Metanephros (tissue), 1 donor: ENCODE measurements around the gene BCAR3. TPM values are rescaled to one million over a fixed set of nuclear protein-coding genes. Genes with fewer than 3 reads are reported as not detected.

Experiments
- total RNA-seq: library from RNA; depleted of rRNA; stranded (reverse); fragments of >200 nt; gene quantifications from one replicate; pipeline ENCODE4 v1.2.3, GENCODE V29; 2014

Gene BCAR3
- 21.5 TPM for total RNA-seq

GRCh38 chr1:93681101-93681988 is at the start of gene BCAR3:
BCAR3 (minus strand) TSS chr1:93681837; CDS start chr1:93674930, 6,907 bp downstream.

Other genes starting within 250 kb of the BCAR3 start
- 61.4 TPM for gene FNBP1L, start 233.7 kb downstream of the BCAR3 start, total RNA-seq
- 16.2 TPM for gene DNTTIP2, start 197.4 kb upstream of the BCAR3 start, total RNA-seq
- 6.0 TPM for gene GCLM, start 227.6 kb upstream of the BCAR3 start, total RNA-seq